Subcutaneous abdominal adipose tissue (tissue), 5 donors: ENCODE results near the gene KCNJ14.

Experiments used
- H3K27ac ChIP-seq: one replicate; pipeline ENCODE4 v1.7.0; 2013; ENCODE audit warnings: low read depth, mild to moderate bottlenecking, inconsistent platforms, low read length, moderate library complexity
- H3K27me3 ChIP-seq, 5 donors: one replicate each; pipeline ENCODE4 v1.7.0; 2013; ENCODE audit warnings: low read length in 5 of 5, inconsistent platforms in 1 of 5; ENCODE audit not compliant: control insufficient read depth in 5 of 5, insufficient read depth in 4 of 5
- H3K36me3 ChIP-seq, 5 donors: one replicate each; pipeline ENCODE4 v1.7.0; 2013; ENCODE audit warnings: low read length in 5 of 5; ENCODE audit not compliant: control insufficient read depth in 5 of 5, insufficient read depth in 5 of 5
- H3K4me1 ChIP-seq, 5 donors: one replicate each; pipeline ENCODE4 v1.7.0; 2013; ENCODE audit warnings: low read length in 5 of 5, mild to moderate bottlenecking in 3 of 5, moderate library complexity in 1 of 5; ENCODE audit not compliant: control insufficient read depth in 5 of 5, insufficient read depth in 5 of 5
- H3K4me3 ChIP-seq, 5 donors: one replicate each; pipeline ENCODE4 v1.7.0; 2013; ENCODE audit warnings: low read length in 5 of 5, low read depth in 1 of 5
- H3K9ac ChIP-seq, 5 donors: one replicate each; pipeline ENCODE4 v1.7.0; 2013; ENCODE audit warnings: low read length in 5 of 5, mild to moderate bottlenecking in 4 of 5, moderate library complexity in 3 of 5
- H3K9me3 ChIP-seq, 5 donors: one replicate each; pipeline ENCODE4 v1.7.0; 2013; ENCODE audit warnings: low read length in 5 of 5; ENCODE audit not compliant: control insufficient read depth in 5 of 5
- donor health status: healthy.
- donor health status: healthy.
- donor health status: healthy.
- donor health status: healthy.
- donor health status: healthy.

KCNJ14 gene

GRCh38 chr19:48502350-48503018 lies 47.1 kb downstream of the KCNJ14 start:
- Histone ChIP-seq H3K4me3 (no peak overlapping the region), H3K27me3 (peaks cover 6 to 38% (median 25%) of the 10 kb centered on the region in 5 donors), H3K9ac (no peak overlapping the region), H3K27ac (no peak overlapping the region), H3K4me1 (peaks cover 0 to 20% (median 12%) of the 10 kb centered on the region in 5 donors), H3K9me3 (no peaks in the 10 kb centered on the region), H3K36me3 (no peaks in the 10 kb centered on the region)

GRCh38 chr19:48506138-48506733 lies 50.9 kb downstream of the KCNJ14 start:
- Histone ChIP-seq H3K27ac (no peak overlapping the region), H3K9ac (no peak overlapping the region), H3K9me3 (no peaks in the 10 kb centered on the region), H3K4me1 (peaks cover 0 to 9% (median 7%) of the 10 kb centered on the region in 5 donors), H3K27me3 (peaks cover 0 to 25% (median 15%) of the 10 kb centered on the region in 5 donors), H3K4me3 (no peak overlapping the region), H3K36me3 (no peaks in the 10 kb centered on the region)

- Histone ChIP-seq H3K27ac (no peak overlapping the region), H3K9me3 (no peaks in the 10 kb centered on the region), H3K9ac (no peak overlapping the region), H3K36me3 (no peaks in the 10 kb centered on the region), H3K27me3 (peaks cover 8 to 24% (median 19%) of the 10 kb centered on the region in 5 donors), H3K4me3 (no peak overlapping the region), H3K4me1 (peaks cover 0 to 5% (median 4%) of the 10 kb centered on the region in 5 donors)
Measured at GRCh38 chr19:48507911-48508439, 52.6 kb downstream of the KCNJ14 start.

GRCh38 chr19:48508729-48509411 lies 53.5 kb downstream of the KCNJ14 start:
- Histone ChIP-seq H3K9me3 (no peaks in the 10 kb centered on the region), H3K4me1 (peaks cover 0 to 13% (median 11%) of the 10 kb centered on the region in 5 donors), H3K9ac (no peak overlapping the region), H3K4me3 (no peak overlapping the region), H3K27ac (no peak overlapping the region), H3K27me3 (peaks cover 8 to 31% (median 25%) of the 10 kb centered on the region in 5 donors), H3K36me3 (no peaks in the 10 kb centered on the region)

GRCh38 chr19:48509467-48510194 lies 54.3 kb downstream of the KCNJ14 start:
- Histone ChIP-seq H3K4me3 (no peak overlapping the region), H3K36me3 (no peaks in the 10 kb centered on the region), H3K27ac (no peak overlapping the region), H3K9me3 (no peaks in the 10 kb centered on the region), H3K9ac (no peak overlapping the region), H3K4me1 (peaks cover 0 to 16% (median 12%) of the 10 kb centered on the region in 5 donors), H3K27me3 (peaks cover 8 to 36% (median 25%) of the 10 kb centered on the region in 5 donors)

GRCh38 chr19:48510421-48511268 lies 55.3 kb downstream of the KCNJ14 start:
- Histone ChIP-seq H3K27ac (no peak overlapping the region), H3K9ac (no peak overlapping the region), H3K9me3 (no peaks in the 10 kb centered on the region), H3K4me1 (peaks cover 0 to 16% (median 12%) of the 10 kb centered on the region in 5 donors), H3K4me3 (no peak overlapping the region), H3K36me3 (no peaks in the 10 kb centered on the region), H3K27me3 (peaks cover 8 to 36% (median 25%) of the 10 kb centered on the region in 5 donors)

- H3K36me3 ChIP-seq = no peaks in the 10 kb centered on the region
- no peak overlapping the region for H3K9ac ChIP-seq
- H3K4me1 ChIP-seq = peaks cover 0 to 16% (median 12%) of the 10 kb centered on the region in 5 donors
- H3K4me3 ChIP-seq = no peak overlapping the region
- no peak overlapping the region for H3K27ac ChIP-seq
- peaks cover 8 to 36% (median 25%) of the 10 kb centered on the region in 5 donors for H3K27me3 ChIP-seq
- no peaks in the 10 kb centered on the region for H3K9me3 ChIP-seq
Measured at GRCh38 chr19:48511321-48511731, 56.0 kb downstream of the KCNJ14 start.

GRCh38 chr19:48511800-48512503 lies 56.6 kb downstream of the KCNJ14 start, which contains the start of gene LMTK3:
LMTK3 (minus strand) TSS chr19:48511835; CDS start chr19:48511576, 259 bp downstream.
- Histone ChIP-seq H3K27ac (no peak within 1 kb of the TSS), H3K9me3 (no peaks in the 10 kb centered on the region), H3K4me3 (no peak within 1 kb of the TSS), H3K4me1 (peaks cover 0 to 16% (median 12%) of the 10 kb centered on the region in 5 donors), H3K9ac (no peak within 1 kb of the TSS), H3K27me3 (peaks cover 8 to 36% (median 25%) of the 10 kb centered on the region in 5 donors), H3K36me3 (no peaks in the 10 kb centered on the region)
